HFF-Myc (cell line): ENCODE measurements around the gene TMEM135.

Source experiments
- DNase-seq: peaks from one replicate; pipeline ENCODE4 v3.0.0-alpha.2; 2011; ENCODE audit warnings: low read depth; ENCODE audit errors: extremely low read depth
- H3K4me3 ChIP-seq: replicated peaks from 2 replicates; pipeline ENCODE4 v1.5.1; 2011; ENCODE audit warnings: low read depth, mild to moderate bottlenecking, control low read depth, low read length
- CTCF ChIP-seq: IDR thresholded peaks from 2 replicates; pipeline ENCODE4 v1.5.1; 2012; ENCODE audit warnings: mild to moderate bottlenecking, low read depth, low read length, control low read depth; ENCODE audit errors: missing control alignments

Gene TMEM135

GRCh38 chr11:87292598-87292997 lies 254.9 kb downstream of the TMEM135 start:
- no peak overlapping the region for H3K4me3 ChIP-seq
- no peak for DNase-seq
- no peak for TF ChIP-seq CTCF

GRCh38 chr11:87295237-87295636 lies 257.5 kb downstream of the TMEM135 start:
- no peak for DNase-seq
- no peak overlapping the region for H3K4me3 ChIP-seq
- no peak for TF ChIP-seq CTCF

GRCh38 chr11:87296627-87297026 lies 258.9 kb downstream of the TMEM135 start:
- no peak for TF ChIP-seq CTCF
- H3K4me3 ChIP-seq = no peak overlapping the region
- no peak for DNase-seq

- H3K4me3 ChIP-seq = no peak overlapping the region
- DNase-seq = no peak
- no peak for TF ChIP-seq CTCF
Measured at GRCh38 chr11:87298155-87298554, 260.4 kb downstream of the TMEM135 start.

GRCh38 chr11:87299041-87299481 lies 261.3 kb downstream of the TMEM135 start:
- DNase-seq = no peak
- H3K4me3 ChIP-seq = no peak overlapping the region
- no peak for TF ChIP-seq CTCF

GRCh38 chr11:87300640-87301380 lies 263.1 kb downstream of the TMEM135 start:
- DNase-seq = no peak
- TF ChIP-seq CTCF = no peak
- no peak overlapping the region for H3K4me3 ChIP-seq
